ENCODE data around the gene P2RY14. TPM values are rescaled to one million over a fixed set of nuclear protein-coding genes. Genes with fewer than 3 reads are reported as not detected.

The P2RY14 gene
- 3.9 TPM for total RNA-seq
- long read RNA-seq, partial matches to known transcripts = 0 of 3 reads
- long read RNA-seq, other reads (novel, unspliced or antisense) = 1 of 3 reads

GRCh38 chr3:151278230-151278629 is at the start of gene P2RY14:
P2RY14 (minus strand) TSS chr3:151278542; CDS start chr3:151214316, 64,226 bp downstream.
- peak; percentile 64 for ATAC-seq
- intact Hi-C loops (cut with DNase I) = no loop called here
- no peak for DNase-seq (ENCODE audit: missing footprints)

DNA sequence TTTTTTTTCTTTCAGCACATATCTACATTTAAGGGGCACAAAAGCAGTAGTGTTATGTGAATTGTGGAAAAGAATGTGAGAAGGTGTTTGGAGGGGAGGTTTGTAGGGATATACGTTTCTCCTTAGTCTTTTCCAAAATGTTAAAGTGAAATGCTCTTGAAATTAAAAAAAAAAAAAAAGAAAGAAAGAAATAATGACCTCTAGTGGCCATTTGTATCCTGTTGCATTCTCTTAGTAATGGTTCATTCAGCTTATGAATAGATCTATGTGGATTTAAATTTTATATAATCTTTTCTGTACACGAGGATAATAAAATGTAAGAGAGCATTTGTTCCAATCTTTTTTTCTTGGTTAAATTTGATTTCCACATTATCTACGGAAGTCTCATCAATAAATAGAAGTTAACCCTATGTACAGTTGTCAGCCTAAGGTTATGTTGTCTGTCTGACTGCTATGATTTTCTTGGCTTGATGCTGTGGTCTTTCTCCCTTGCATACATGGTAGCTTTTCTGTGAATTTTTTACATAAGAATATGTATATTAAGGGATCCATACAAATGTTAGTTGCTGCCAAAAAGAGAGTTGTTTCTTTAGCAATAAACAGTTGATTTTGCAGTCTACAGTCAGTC is 49.3 kb upstream of the P2RY14 start:
- DNase-seq (ENCODE audit: missing footprints) (no peak), ATAC-seq (no peak)
- intact Hi-C loops (cut with DNase I) = loop anchor here (5.0 kb wide), 1 partner anchor 100 kb away; no protein-coding TSS in a partner anchor

DNA sequence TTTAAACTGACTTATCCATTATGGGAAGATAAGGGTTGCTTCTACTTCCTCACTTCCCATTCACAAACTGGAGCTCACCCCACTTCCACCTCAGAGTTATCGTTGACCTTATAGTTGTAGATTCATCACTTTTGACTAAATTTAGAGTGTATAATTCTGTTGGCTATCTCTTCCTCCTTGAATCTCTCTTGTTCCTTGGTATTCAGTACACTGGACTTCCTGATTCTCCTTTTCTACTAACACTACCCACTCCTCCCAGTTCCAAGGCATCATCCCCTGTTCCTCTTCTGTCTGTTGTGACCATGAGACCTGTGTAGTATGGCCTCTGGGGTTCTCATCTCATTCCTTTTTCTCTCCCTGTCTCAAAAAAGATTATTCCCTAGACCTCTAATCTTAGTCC is 44.2 kb upstream of the P2RY14 start:
- intact Hi-C loops (cut with DNase I) = no loop called here

GRCh38 chr3:151321526-151321925 is 43.2 kb upstream of the P2RY14 start:
- ATAC-seq (no peak), DNase-seq (ENCODE audit: missing footprints) (no peak)
- intact Hi-C loops (cut with DNase I) = no loop called here

More for the DNA sequence above, 44.2 kb upstream of the P2RY14 start:
- peak; percentile 34 for ATAC-seq
- DNase-seq (ENCODE audit: missing footprints) = no peak

GRCh38 chr3:151320131-151320530 is 41.8 kb upstream of the P2RY14 start:
- DNase-seq (ENCODE audit: missing footprints) = no peak
- no peak for ATAC-seq
- intact Hi-C loops (cut with DNase I) = no loop called here

- intact Hi-C loops (cut with DNase I) = no loop called here
- no peak for DNase-seq (ENCODE audit: missing footprints)
- no peak for ATAC-seq
These were observed 41.3 kb upstream of the P2RY14 start for GRCh38 chr3:151319628-151320027.

DNA sequence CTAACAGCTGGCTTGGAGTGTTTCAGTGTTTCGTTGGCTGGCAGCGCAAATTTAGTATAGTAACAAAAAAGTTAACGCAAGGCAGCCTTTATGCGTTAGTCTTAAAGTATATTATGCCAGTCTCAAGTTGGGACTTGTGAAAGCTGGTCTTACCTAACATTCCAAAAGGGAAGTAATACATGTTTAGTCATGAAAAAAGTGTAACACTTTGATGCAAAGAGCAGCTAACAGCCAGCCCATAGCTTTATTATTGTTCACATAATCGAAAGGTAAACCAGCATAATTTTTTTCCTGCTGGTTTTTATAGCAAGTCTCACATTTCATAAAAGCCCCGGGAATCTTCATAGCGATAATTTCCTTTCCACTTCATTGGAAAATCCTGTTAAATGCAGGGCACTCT is 40.6 kb upstream of the P2RY14 start:
- DNase-seq (ENCODE audit: missing footprints) = no peak
- intact Hi-C loops (cut with DNase I) = no loop called here
- ATAC-seq = no peak

GRCh38 chr3:151318313-151318712 is 40.0 kb upstream of the P2RY14 start:
- intact Hi-C loops (cut with DNase I) = no loop called here
- DNase-seq (ENCODE audit: missing footprints) = no peak
- no peak for ATAC-seq

- DNase-seq (ENCODE audit: missing footprints) (no peak), ATAC-seq (no peak)
- intact Hi-C loops (cut with DNase I) = no loop called here
These were observed 38.1 kb upstream of the P2RY14 start, which contains the start of gene GPR87 for GRCh38 chr3:151316267-151316991. GPR87 (minus strand) TSS chr3:151316820; CDS start chr3:151300100, 16,720 bp downstream.

GRCh38 chr3:151315846-151316245 is 37.5 kb upstream of the P2RY14 start:
- intact Hi-C loops (cut with DNase I) = no loop called here
- no peak for DNase-seq (ENCODE audit: missing footprints)
- no peak for ATAC-seq

GRCh38 chr3:151315136-151315535 is 36.8 kb upstream of the P2RY14 start:
- ATAC-seq (no peak), DNase-seq (ENCODE audit: missing footprints) (no peak)
- intact Hi-C loops (cut with DNase I) = no loop called here

GRCh38 chr3:151314593-151314992 is 36.3 kb upstream of the P2RY14 start:
- intact Hi-C loops (cut with DNase I) = no loop called here
- DNase-seq (ENCODE audit: missing footprints) = no peak
- no peak for ATAC-seq

DNA sequence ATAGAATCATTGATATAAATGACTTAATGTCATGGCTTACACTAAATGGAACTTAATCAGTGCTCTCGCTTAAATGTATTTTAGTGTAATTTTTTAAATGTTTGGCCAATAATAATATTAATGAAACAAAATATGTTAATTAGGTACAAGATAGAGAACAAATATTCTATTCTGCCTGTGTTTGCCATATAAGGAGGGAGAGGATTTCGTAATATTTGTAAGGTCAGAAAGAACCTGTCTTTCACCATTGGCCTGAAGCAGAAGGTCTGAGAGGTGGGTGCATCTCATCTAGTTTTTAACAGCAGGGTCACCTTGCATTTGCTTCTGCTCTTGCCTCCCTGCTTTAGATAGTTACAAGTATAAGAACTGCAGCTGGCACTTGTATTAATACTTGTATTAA is 35.8 kb upstream of the P2RY14 start:
- intact Hi-C loops (cut with DNase I) = no loop called here
- DNase-seq (ENCODE audit: missing footprints) (no peak), ATAC-seq (no peak)

- intact Hi-C loops (cut with DNase I) = no loop called here
These were observed 34.6 kb upstream of the P2RY14 start for GRCh38 chr3:151312972-151313371.

GRCh38 chr3:151309566-151309965 is 31.2 kb upstream of the P2RY14 start:
- intact Hi-C loops (cut with DNase I) = no loop called here
- DNase-seq (ENCODE audit: missing footprints) (no peak), ATAC-seq (no peak)

More at GRCh38 chr3:151312972-151313371, 34.6 kb upstream of the P2RY14 start:
- DNase-seq (ENCODE audit: missing footprints) (no peak), ATAC-seq (no peak)

DNA sequence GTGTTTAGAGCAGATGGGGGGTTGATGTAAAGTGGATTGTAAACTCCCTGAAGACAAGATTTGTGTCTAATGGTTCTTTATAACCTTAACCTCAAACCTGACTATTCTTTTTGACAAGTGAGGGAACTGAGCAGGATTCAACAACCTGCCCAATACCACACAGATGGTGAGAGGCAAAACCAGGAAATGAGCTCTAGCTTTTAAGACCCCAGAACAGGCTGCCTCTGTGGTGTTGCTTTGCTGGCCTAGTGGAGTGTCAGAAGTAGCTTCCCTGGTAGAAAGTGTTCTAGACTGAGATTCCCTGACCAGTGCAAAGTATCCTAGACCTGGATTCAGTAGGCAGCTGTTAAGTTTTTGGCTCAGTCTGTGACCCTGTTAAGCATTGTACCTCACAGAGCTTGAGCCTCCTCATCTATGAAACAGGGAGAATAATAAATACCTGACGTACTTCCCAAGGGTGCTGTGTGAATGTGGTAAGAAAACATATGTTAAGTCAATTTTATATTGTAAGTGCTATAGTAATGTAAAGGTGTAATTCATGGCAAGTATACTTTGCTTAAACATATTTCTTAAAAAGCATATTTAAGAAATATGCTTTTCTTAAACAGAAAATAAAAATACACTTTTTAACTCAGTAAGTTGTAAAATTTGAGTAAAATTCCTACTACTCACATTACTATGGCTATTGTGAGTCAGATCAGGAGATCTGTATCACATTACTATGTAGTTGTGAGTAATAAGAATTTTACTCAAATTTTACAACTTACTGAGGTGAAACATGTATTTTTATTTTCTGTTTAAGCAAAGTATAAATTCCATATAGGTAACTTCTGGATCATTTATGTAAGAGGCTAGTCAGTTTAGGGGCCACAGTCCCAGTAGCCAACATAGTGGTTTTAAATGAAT is 29.5 kb upstream of the P2RY14 start:
- intact Hi-C loops (cut with DNase I) = no loop called here
- DNase-seq (ENCODE audit: missing footprints) = no peak
- ATAC-seq = no peak

- ATAC-seq = no peak
- intact Hi-C loops (cut with DNase I) = no loop called here
- DNase-seq (ENCODE audit: missing footprints) = no peak
These were observed 28.8 kb upstream of the P2RY14 start for GRCh38 chr3:151307131-151307530.

- DNase-seq (ENCODE audit: missing footprints) (no peak), ATAC-seq (no peak)
- intact Hi-C loops (cut with DNase I) = no loop called here
These were observed 27.9 kb upstream of the P2RY14 start for GRCh38 chr3:151306168-151306810.

DNA sequence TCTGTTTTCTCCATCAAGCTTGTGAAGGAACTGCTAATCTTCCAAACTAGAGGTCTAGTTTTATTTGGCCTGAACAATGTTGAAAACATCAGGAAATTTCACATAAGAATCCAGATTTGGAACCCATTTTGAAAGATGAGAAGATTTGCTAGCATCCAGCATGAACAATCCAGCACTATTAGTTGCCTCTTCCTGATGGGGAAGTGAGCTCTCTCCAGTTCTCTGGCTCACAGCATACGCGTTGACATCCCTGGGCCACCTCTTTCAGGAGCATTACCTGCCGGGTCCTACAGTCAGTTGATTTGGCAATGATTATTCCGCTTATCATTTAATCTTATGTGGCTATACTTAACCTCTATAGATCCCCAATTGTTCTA is 27.4 kb upstream of the P2RY14 start:
- ATAC-seq (no peak), DNase-seq (ENCODE audit: missing footprints) (no peak)
- intact Hi-C loops (cut with DNase I) = no loop called here

Measured in Right ventricle myocardium inferior (tissue), 1 donor.